ENCODE results near the gene MDFIC2.

Gene MDFIC2

GRCh38 chr3:70177881-70178645 lies 134.4 kb downstream of the MDFIC2 start:
- DNase-seq = no peak

GRCh38 chr3:70176224-70176623 lies 136.2 kb downstream of the MDFIC2 start:
- no peak for DNase-seq

GRCh38 chr3:70156808-70157207 lies 155.6 kb downstream of the MDFIC2 start:
- DNase-seq = no peak

DNA sequence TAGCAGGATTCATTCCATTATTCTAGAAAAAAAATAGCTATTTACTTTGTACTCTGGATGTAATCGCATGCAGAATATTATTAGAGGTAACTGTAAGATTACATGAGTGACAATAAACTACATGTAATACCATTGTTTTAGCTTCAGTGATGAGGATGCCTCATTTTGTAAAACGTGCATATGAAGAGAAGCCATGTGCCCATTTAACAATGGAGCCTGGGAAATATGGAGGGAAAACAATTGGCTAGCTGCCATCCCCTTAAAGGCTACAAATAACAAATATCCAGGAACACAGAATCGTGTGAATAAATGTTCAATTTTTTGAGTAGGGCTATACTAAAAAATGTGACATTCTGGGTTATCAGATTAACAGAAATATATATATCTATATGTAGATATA lies 161.8 kb downstream of the MDFIC2 start:
- DNase-seq = no peak

- DNase-seq = no peak
These were observed 162.6 kb downstream of the MDFIC2 start for GRCh38 chr3:70149714-70150400.
